DOHH2 (cell line): ENCODE data around the gene MRPL36.
"Not testable (repeated sequence)": the region's sequence is repeated elsewhere in the genome, so short reads cannot be mapped to it uniquely, and the experiment has no call there.

Source experiments
- H3F3A ChIP-seq: fragments of 200-600 bp; sonication (generic), shearing (Covaris generic); 2 replicates; pipeline ENCODE4 v1.6.0; 2016; ENCODE audit warnings: antibody characterized with exemption, mild to moderate bottlenecking; ENCODE audit not compliant: control insufficient read depth, insufficient read depth
- H3K27ac ChIP-seq: fragments of 200-600 bp; sonication (generic); 2 replicates; pipeline ENCODE4 v1.5.1; 2014; ENCODE audit warnings: low read depth, mild to moderate bottlenecking, low read length, moderate library complexity
- H3K27me3 ChIP-seq: fragments of 200-600 bp; sonication (generic); 2 replicates; pipeline ENCODE4 v1.6.1; 2014; ENCODE audit warnings: mild to moderate bottlenecking, low read length, mixed read lengths; ENCODE audit not compliant: control insufficient read depth
- H3K36me3 ChIP-seq: fragments of 200-600 bp; sonication (generic); 2 replicates; pipeline ENCODE4 v1.6.1; 2014; ENCODE audit warnings: mild to moderate bottlenecking, low read length, moderate library complexity, mixed read lengths; ENCODE audit not compliant: control insufficient read depth
- H3K4me1 ChIP-seq: fragments of 200-600 bp; sonication (generic); 2 replicates; pipeline ENCODE4 v1.6.1; 2014; ENCODE audit warnings: mild to moderate bottlenecking, low read length, mixed read lengths; ENCODE audit not compliant: control insufficient read depth
- H3K4me2 ChIP-seq: fragments of 200-600 bp; sonication (generic); 2 replicates; pipeline ENCODE4 v1.6.0; 2014; ENCODE audit warnings: mild to moderate bottlenecking, low read length, moderate library complexity
- H3K4me3 ChIP-seq: fragments of 200-600 bp; sonication (generic); 2 replicates; pipeline ENCODE4 v1.5.1; 2014; ENCODE audit warnings: mild to moderate bottlenecking, low read length, mixed read lengths
- H3K79me2 ChIP-seq: fragments of 200-600 bp; sonication (generic); 2 replicates; pipeline ENCODE4 v1.6.1; 2014; ENCODE audit warnings: mild to moderate bottlenecking, low read length, mixed read lengths; ENCODE audit not compliant: control insufficient read depth
- H3K9me2 ChIP-seq: fragments of 200-600 bp; sonication (generic); replicated peaks from 2 replicates; pipeline ENCODE4 v1.6.1; 2014; ENCODE audit warnings: mild to moderate bottlenecking, low read length, mixed read lengths; ENCODE audit not compliant: control insufficient read depth
- H3K9me3 ChIP-seq: fragments of 200-600 bp; sonication (generic); 2 replicates; pipeline ENCODE4 v1.6.1; 2014; ENCODE audit warnings: antibody characterized with exemption, low read length, mixed read lengths; ENCODE audit not compliant: control insufficient read depth, insufficient read depth
- H4K20me1 ChIP-seq: fragments of 200-600 bp; sonication (generic); 2 replicates; pipeline ENCODE4 v1.6.0; 2014; ENCODE audit warnings: low read depth, mild to moderate bottlenecking, antibody characterized with exemption, low read length, moderate library complexity; ENCODE audit not compliant: control insufficient read depth, insufficient read depth
- CTCF ChIP-seq: fragments of 200-600 bp; sonication (generic); IDR thresholded peaks from one replicate; pipeline ENCODE4 v1.5.1; 2014; ENCODE audit warnings: antibody characterized with exemption, mild to moderate bottlenecking, low read depth, low read length; ENCODE audit not compliant: poor library complexity, severe bottlenecking
- EZH2phosphoT487 ChIP-seq: fragments of 200-600 bp; sonication (generic); IDR thresholded peaks from 2 replicates; pipeline ENCODE4 v1.6.1; 2017; ENCODE audit warnings: borderline replicate concordance, mild to moderate bottlenecking, antibody characterized with exemption, low read length, moderate library complexity, mixed read lengths

MRPL36 gene

GRCh38 chr5:1800472-1801221 is 1.0 kb upstream of the MRPL36 start:
- Histone ChIP-seq H3K4me3 (peak overlapping the region; percentile 93), H3K27ac (peak overlapping the region; percentile 80), H3F3A (peaks cover 8% of the 10 kb centered on the region), H3K27me3 (no peaks in the 10 kb centered on the region), H3K4me1 (peaks cover 40% of the 10 kb centered on the region), H4K20me1 (no peaks in the 10 kb centered on the region; the same call in 1 of the 2 replicates), H3K79me2 (peaks cover 98% of the 10 kb centered on the region), H3K9me2 (no peaks in the 10 kb centered on the region), H3K36me3 (peaks cover 82% of the 10 kb centered on the region), H3K4me2 (peak overlapping the region; percentile 84), H3K9me3 (no peaks in the 10 kb centered on the region)
- TF ChIP-seq EZH2phosphoT487: no peak
- TF ChIP-seq CTCF: no peak

GRCh38 chr5:1799110-1799601 is 481 bp downstream of the MRPL36 start:
- H3K27me3 ChIP-seq: no peaks in the 10 kb centered on the region
- H3K4me1 ChIP-seq: peaks cover 54% of the 10 kb centered on the region
- peak overlapping the region; percentile 84 for H3K4me2 ChIP-seq
- TF ChIP-seq EZH2phosphoT487 (no peak), CTCF (no peak)
- peaks cover 93% of the 10 kb centered on the region for H3K79me2 ChIP-seq
- peak overlapping the region; percentile 80 for H3K27ac ChIP-seq
- peaks cover 12% of the 10 kb centered on the region for H3F3A ChIP-seq
- no peaks in the 10 kb centered on the region for H3K9me3 ChIP-seq
- no peaks in the 10 kb centered on the region for H3K9me2 ChIP-seq
- peaks cover 81% of the 10 kb centered on the region for H3K36me3 ChIP-seq
- peak overlapping the region; percentile 93 for H3K4me3 ChIP-seq
- no peaks in the 10 kb centered on the region; the same call in 1 of the 2 replicates for H4K20me1 ChIP-seq

DNA sequence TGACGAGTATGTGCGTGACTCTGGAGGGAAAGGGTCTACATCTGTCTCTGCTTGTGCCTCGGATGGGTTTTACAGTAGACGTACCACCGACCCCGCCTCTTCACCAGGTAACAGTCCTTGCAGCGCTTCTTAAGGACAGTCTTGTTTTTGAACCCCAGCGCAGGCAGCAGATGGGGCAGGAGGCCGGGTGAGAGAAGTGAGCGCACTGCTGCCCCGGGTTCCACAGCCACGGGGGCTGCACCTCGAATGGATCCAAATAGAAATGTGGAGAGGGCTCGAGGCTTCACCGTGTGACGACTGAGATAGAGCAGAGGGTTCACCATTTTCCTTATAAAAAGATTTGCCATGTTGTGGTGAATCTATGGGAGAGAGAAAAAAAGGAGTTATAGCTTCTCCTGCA is 1.0 kb downstream of the MRPL36 start:
- not testable (repeated sequence) for H3K27me3 ChIP-seq, H3K9me3 ChIP-seq, H3K9me2 ChIP-seq, H4K20me1 ChIP-seq
- peak overlapping the region; percentile 93 for H3K4me3 ChIP-seq
- H3K4me1 ChIP-seq: peaks cover 60% of the 10 kb centered on the region
- H3F3A ChIP-seq: peaks cover 16% of the 10 kb centered on the region
- peak overlapping the region; percentile 80; the same call in 1 of the 2 replicates for H3K27ac ChIP-seq
- H3K36me3 ChIP-seq: peaks cover 81% of the 10 kb centered on the region
- H3K4me2 ChIP-seq: peak overlapping the region; percentile 84
- peaks cover 88% of the 10 kb centered on the region for H3K79me2 ChIP-seq

GRCh38 chr5:1797855-1798254 is 1.8 kb downstream of the MRPL36 start:
- H3K27ac ChIP-seq: no peak overlapping the region
- peaks cover 80% of the 10 kb centered on the region for H3K79me2 ChIP-seq
- peak overlapping the region; percentile 84 for H3K4me2 ChIP-seq
- peaks cover 23% of the 10 kb centered on the region for H3F3A ChIP-seq
- H3K9me2 ChIP-seq: no peaks in the 10 kb centered on the region
- H3K27me3 ChIP-seq: no peaks in the 10 kb centered on the region
- H3K4me3 ChIP-seq: peak overlapping the region; percentile 93
- no peaks in the 10 kb centered on the region; the same call in 1 of the 2 replicates for H4K20me1 ChIP-seq
- H3K36me3 ChIP-seq: peaks cover 80% of the 10 kb centered on the region
- no peaks in the 10 kb centered on the region for H3K9me3 ChIP-seq
- H3K4me1 ChIP-seq: peaks cover 64% of the 10 kb centered on the region
- TF ChIP-seq CTCF (no peak), EZH2phosphoT487 (no peak)
